ENCODE results near the gene SERPINI1.
A peak's percentile ranks its signal among the peaks of the same experiment; 100 is the strongest.

The SERPINI1 gene

DNA sequence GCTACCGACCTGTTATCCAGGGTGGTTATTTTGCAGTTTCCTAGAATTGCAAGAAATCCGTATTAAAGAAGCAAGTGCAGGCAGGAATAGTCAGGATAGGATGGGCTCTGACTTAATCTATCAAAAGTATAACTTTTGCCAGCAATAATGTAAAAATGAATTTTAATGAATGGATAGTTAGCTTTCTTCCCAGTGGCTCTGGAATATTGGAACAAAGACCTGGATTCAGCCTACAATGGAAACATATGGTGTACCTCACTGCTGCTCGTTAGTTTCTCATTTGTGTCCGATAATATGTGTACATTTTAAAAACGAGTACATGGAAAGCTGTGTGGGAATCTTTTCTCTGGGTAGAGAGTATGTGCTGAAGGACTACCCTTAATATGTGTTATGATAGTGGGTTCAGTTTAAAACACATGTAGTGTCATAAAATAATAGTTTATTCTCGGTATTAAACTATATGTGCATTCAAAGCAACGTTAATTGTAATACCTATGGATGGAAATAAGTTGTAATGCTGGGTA lies 805 bp downstream of the SERPINI1 start:
- H3K4me3 ChIP-seq (ENCODE audit: low read depth in 1 of 2, low read length in 2 of 2) = peak overlapping the region; percentile 94 to 100
- no peaks in the 10 kb centered on the region for H3K27me3 ChIP-seq (ENCODE audit: low read depth, low read length)
- no peaks in the 10 kb centered on the region for H3K9me3 ChIP-seq (ENCODE audit: control insufficient read depth in 1 of 2, low read length in 2 of 2)
- H3K4me1 ChIP-seq (ENCODE audit: control insufficient read depth in 1 of 2, insufficient read depth in 2 of 2, low read length in 2 of 2) = peaks cover 3 to 21% of the 10 kb centered on the region in 2 donors
- H3K36me3 ChIP-seq (ENCODE audit: control insufficient read depth in 1 of 2, insufficient read depth in 2 of 2, low read length in 2 of 2) = no peaks in the 10 kb centered on the region
- no peak overlapping the region for H3K27ac ChIP-seq (ENCODE audit: low read length)

DNA sequence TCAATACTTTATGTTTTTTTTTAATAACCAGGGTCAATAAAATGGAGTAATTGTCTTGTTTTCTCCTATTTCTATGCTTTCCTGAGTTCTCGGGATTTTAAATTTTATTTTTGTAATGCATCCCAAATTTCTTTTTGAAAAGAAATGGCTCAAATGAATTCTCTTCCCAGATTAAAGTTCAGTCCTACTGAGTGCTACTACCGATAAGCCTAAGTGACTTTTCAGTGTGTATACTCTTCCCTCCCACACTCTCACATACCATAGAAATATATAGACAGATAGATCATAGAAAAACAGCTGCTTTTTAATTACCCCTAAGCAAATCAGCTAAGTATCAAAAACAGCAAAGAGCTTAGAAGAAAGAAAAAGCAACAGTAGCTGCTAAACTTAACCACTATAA lies 1.5 kb downstream of the SERPINI1 start:
- no peak overlapping the region for H3K27ac ChIP-seq (ENCODE audit: low read length)
- no peaks in the 10 kb centered on the region for H3K27me3 ChIP-seq (ENCODE audit: low read depth, low read length)
- no peaks in the 10 kb centered on the region for H3K9me3 ChIP-seq (ENCODE audit: control insufficient read depth in 1 of 2, low read length in 2 of 2)
- no peaks in the 10 kb centered on the region for H3K36me3 ChIP-seq (ENCODE audit: control insufficient read depth in 1 of 2, insufficient read depth in 2 of 2, low read length in 2 of 2)
- H3K4me1 ChIP-seq (ENCODE audit: control insufficient read depth in 1 of 2, insufficient read depth in 2 of 2, low read length in 2 of 2) = peaks cover 3 to 21% of the 10 kb centered on the region in 2 donors
- H3K4me3 ChIP-seq (ENCODE audit: low read depth in 1 of 2, low read length in 2 of 2) = no peak overlapping the region

DNA sequence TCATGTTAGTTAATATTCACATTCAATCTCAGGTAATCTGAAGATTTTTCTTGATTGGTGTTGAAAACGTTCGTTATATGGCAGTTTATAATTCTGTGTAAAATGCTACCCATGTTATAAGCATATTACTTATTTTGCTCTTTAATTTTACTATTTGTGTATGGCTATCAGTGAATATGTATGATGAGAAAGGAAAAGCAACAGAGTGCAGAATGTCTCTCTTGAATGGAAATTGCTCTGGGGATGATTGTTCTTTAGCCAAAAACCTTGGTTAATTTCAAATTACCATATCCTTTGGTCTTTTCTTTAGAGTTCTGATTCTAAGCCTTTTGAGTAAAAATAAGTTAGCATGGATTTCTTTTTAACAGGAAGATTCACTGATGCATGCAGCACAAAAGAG lies 2.5 kb downstream of the SERPINI1 start:
- Histone ChIP-seq H3K4me3 (ENCODE audit: low read depth in 1 of 2, low read length in 2 of 2) (no peak overlapping the region), H3K27ac (ENCODE audit: low read length) (no peak overlapping the region), H3K36me3 (ENCODE audit: control insufficient read depth in 1 of 2, insufficient read depth in 2 of 2, low read length in 2 of 2) (no peaks in the 10 kb centered on the region), H3K27me3 (ENCODE audit: low read depth, low read length) (no peaks in the 10 kb centered on the region), H3K4me1 (ENCODE audit: control insufficient read depth in 1 of 2, insufficient read depth in 2 of 2, low read length in 2 of 2) (peaks cover 2 to 16% of the 10 kb centered on the region in 2 donors), H3K9me3 (ENCODE audit: control insufficient read depth in 1 of 2, low read length in 2 of 2) (no peaks in the 10 kb centered on the region)

DNA sequence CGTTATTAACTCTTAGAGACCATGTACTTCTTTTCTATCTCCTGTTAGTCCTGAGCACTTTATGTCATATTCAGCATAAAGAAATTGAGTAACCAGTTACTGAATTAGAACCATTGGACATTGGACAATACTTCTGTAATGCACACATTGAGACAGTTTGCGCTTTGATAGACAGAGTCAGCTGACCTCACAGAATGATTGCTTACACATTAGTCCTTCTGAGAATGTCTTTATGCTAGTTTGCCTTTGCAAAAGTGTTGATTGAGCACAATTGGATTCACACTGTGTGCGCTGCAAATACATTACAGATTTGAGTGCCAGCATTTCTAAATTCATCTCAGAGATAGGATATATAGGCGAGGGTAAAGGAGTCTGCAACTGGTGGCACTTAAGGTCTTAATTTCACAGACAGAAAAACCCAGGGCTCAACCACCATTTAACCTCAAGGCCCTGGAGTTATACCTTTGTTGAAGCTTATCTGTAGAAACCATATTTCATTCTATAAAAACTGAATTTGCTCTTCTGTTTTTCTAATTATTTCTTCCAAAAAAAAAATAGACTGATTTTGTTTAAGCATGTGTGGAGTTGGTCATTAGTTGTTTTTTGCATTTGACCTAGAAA lies 3.8 kb downstream of the SERPINI1 start:
- no peaks in the 10 kb centered on the region for H3K9me3 ChIP-seq (ENCODE audit: control insufficient read depth in 1 of 2, low read length in 2 of 2)
- H3K27ac ChIP-seq (ENCODE audit: low read length) = no peak overlapping the region
- no peak overlapping the region for H3K4me3 ChIP-seq (ENCODE audit: low read depth in 1 of 2, low read length in 2 of 2)
- H3K4me1 ChIP-seq (ENCODE audit: control insufficient read depth in 1 of 2, insufficient read depth in 2 of 2, low read length in 2 of 2) = peaks cover 0 to 5% of the 10 kb centered on the region in 2 donors
- no peaks in the 10 kb centered on the region for H3K36me3 ChIP-seq (ENCODE audit: control insufficient read depth in 1 of 2, insufficient read depth in 2 of 2, low read length in 2 of 2)
- no peaks in the 10 kb centered on the region for H3K27me3 ChIP-seq (ENCODE audit: low read depth, low read length)

DNA sequence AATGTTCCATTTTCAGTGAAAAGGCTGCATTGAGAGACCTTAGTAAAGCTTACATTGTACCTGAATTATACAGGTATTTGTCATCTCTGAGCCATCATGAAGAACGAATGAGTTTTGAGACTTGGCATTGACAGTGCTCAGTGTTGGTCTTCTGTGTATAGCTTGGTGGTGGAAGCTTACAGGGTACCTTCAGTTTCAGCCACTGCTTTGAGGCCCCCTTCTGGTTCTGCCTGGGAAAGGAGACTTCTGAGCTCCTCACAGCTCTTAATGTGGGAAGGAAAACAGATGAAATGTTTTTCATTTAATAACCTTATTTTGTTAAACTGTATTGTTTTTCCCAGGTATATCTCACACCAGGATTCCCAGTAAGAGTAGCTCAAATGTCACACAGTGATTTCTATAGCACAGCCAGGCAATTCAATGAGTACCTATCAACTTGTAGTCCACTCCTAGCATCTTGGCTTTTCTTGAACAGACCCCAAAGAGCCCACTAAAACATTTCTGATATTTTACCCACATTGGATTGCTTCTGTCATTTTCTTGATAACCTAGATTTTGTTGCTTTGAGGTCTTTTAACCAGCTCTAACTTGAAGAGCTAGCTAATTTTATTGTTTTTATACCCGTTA lies 5.6 kb downstream of the SERPINI1 start:
- Histone ChIP-seq H3K4me3 (ENCODE audit: low read depth in 1 of 2, low read length in 2 of 2) (no peak overlapping the region), H3K36me3 (ENCODE audit: control insufficient read depth in 1 of 2, insufficient read depth in 2 of 2, low read length in 2 of 2) (no peaks in the 10 kb centered on the region), H3K9me3 (ENCODE audit: control insufficient read depth in 1 of 2, low read length in 2 of 2) (no peaks in the 10 kb centered on the region), H3K27me3 (ENCODE audit: low read depth, low read length) (no peaks in the 10 kb centered on the region), H3K27ac (ENCODE audit: low read length) (no peak overlapping the region), H3K4me1 (ENCODE audit: control insufficient read depth in 1 of 2, insufficient read depth in 2 of 2, low read length in 2 of 2) (peaks cover 0 to 2% of the 10 kb centered on the region in 2 donors)

DNA sequence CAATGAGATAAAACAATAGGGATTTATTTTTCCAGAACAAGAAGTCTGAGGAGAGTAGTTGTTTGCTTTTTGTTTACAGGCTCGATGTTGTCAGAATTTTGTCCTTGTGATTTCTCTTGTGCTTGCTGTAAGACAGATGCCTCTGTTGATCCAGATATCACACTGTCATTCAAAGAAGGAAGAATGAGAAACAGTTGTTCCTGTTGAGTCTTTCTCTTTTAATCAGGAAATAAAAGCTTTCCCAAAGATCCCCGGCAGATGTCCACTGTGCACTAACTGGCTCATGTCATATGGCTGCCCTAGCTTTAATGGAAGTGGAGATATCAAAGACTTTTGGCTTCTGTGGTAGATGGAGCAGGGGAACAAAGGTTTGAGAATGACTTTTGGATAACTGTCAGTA lies 6.8 kb downstream of the SERPINI1 start:
- H3K9me3 ChIP-seq (ENCODE audit: control insufficient read depth in 1 of 2, low read length in 2 of 2) = no peaks in the 10 kb centered on the region
- no peak overlapping the region for H3K27ac ChIP-seq (ENCODE audit: low read length)
- H3K27me3 ChIP-seq (ENCODE audit: low read depth, low read length) = no peaks in the 10 kb centered on the region
- no peaks in the 10 kb centered on the region for H3K4me1 ChIP-seq (ENCODE audit: control insufficient read depth in 1 of 2, insufficient read depth in 2 of 2, low read length in 2 of 2)
- H3K4me3 ChIP-seq (ENCODE audit: low read depth in 1 of 2, low read length in 2 of 2) = no peak overlapping the region
- H3K36me3 ChIP-seq (ENCODE audit: control insufficient read depth in 1 of 2, insufficient read depth in 2 of 2, low read length in 2 of 2) = no peaks in the 10 kb centered on the region

DNA sequence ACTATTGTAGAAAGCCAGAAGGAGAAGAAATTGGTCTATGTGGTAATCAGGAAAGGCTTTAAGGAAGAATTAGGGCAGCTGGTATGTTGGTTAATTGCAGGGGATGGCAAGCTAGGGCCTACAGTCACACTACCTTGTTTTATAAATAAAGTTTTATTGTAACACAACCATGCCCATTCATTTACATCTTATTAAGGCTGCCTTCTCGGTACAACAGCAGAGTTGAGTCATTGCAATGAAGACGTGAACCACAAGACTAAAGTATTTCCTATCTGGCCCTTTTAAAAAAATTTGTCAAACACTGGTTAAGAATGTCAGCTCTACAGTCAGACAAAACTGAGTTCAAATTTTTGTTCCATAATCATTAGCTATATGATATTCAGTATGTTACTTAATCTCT lies 8.3 kb downstream of the SERPINI1 start:
- no peak overlapping the region for H3K4me3 ChIP-seq (ENCODE audit: low read depth in 1 of 2, low read length in 2 of 2)
- H3K27me3 ChIP-seq (ENCODE audit: low read depth, low read length) = no peaks in the 10 kb centered on the region
- no peaks in the 10 kb centered on the region for H3K4me1 ChIP-seq (ENCODE audit: control insufficient read depth in 1 of 2, insufficient read depth in 2 of 2, low read length in 2 of 2)
- H3K27ac ChIP-seq (ENCODE audit: low read length) = no peak overlapping the region
- no peaks in the 10 kb centered on the region for H3K36me3 ChIP-seq (ENCODE audit: control insufficient read depth in 1 of 2, insufficient read depth in 2 of 2, low read length in 2 of 2)
- H3K9me3 ChIP-seq (ENCODE audit: control insufficient read depth in 1 of 2, low read length in 2 of 2) = no peaks in the 10 kb centered on the region

DNA sequence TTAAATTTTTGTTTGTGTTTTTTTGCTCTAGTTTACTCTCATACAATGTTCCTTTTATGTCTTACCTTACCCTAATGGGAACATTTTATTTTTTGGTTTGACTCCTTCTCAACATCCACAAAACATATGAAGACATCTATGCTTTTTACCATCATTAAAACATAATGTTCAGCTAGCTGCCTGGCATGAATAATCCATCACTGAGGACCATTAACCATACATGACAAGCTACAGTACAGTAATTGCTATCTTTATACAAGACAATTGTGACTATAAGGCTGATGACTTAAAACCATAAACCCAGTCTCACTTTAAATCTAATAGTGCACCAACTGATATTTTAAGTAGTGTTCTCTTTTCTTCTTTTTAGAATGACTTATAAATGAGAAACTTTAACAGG lies 13.7 kb downstream of the SERPINI1 start:
- no peaks in the 10 kb centered on the region for H3K4me1 ChIP-seq (ENCODE audit: control insufficient read depth in 1 of 2, insufficient read depth in 2 of 2, low read length in 2 of 2)
- H3K4me3 ChIP-seq (ENCODE audit: low read depth in 1 of 2, low read length in 2 of 2) = no peak overlapping the region
- no peaks in the 10 kb centered on the region for H3K27me3 ChIP-seq (ENCODE audit: low read depth, low read length)
- H3K36me3 ChIP-seq (ENCODE audit: control insufficient read depth in 1 of 2, insufficient read depth in 2 of 2, low read length in 2 of 2) = no peaks in the 10 kb centered on the region
- no peak overlapping the region for H3K27ac ChIP-seq (ENCODE audit: low read length)
- H3K9me3 ChIP-seq (ENCODE audit: control insufficient read depth in 1 of 2, low read length in 2 of 2) = no peaks in the 10 kb centered on the region

DNA sequence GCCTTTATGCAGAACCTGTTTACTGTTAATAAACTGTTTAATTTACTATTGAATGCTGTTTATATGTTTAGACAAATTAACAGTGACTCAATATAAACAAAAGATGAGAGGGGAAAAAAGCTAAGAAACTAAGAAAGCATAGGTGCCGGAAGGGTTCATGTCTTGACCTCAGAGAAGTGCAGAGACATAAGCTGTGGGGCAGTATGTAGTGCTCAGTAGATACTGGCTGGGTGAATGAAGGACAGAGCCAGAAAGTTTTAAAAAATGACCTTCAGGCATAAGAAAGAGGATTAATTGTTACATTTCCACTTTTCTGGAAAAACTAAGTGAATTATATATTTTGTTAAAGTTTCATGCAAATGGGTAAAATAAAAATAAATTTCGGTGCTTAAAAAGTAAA lies 14.2 kb downstream of the SERPINI1 start:
- no peak overlapping the region for H3K27ac ChIP-seq (ENCODE audit: low read length)
- no peak overlapping the region for H3K4me3 ChIP-seq (ENCODE audit: low read depth in 1 of 2, low read length in 2 of 2)
- H3K9me3 ChIP-seq (ENCODE audit: control insufficient read depth in 1 of 2, low read length in 2 of 2) = no peaks in the 10 kb centered on the region
- H3K4me1 ChIP-seq (ENCODE audit: control insufficient read depth in 1 of 2, insufficient read depth in 2 of 2, low read length in 2 of 2) = no peaks in the 10 kb centered on the region
- H3K36me3 ChIP-seq (ENCODE audit: control insufficient read depth in 1 of 2, insufficient read depth in 2 of 2, low read length in 2 of 2) = no peaks in the 10 kb centered on the region
- no peaks in the 10 kb centered on the region for H3K27me3 ChIP-seq (ENCODE audit: low read depth, low read length)

DNA sequence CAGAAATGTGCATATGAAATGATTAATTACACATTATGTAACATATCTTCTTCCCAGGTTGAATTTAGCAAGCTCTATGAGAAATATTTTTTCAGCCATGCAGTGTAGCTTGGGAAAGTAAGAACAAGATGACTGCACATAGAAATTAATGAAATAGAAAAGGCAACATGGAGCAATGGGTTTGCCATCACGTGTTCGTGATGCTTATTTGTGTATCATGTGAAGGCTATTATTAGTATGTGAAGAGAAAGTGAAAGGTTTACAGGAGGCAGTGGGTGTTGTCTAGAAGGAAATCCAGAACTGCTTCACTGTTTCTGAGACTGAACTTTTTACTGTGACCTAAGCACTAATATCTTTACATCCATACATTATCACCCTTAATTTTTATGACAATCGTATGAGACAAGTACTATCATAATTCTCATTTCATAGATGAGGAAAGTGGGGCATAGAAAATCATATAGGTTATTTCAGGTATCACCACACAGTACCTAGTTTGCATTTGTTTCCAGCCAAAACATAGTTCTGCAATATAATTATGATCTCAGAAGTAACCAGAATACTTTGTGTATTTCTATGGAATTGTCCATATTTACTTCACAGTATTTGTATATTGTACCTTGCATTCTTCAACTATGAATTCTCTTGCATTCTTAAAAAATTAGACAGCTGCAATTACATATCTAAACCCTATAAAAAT lies 14.9 kb downstream of the SERPINI1 start:
- Histone ChIP-seq H3K4me1 (ENCODE audit: control insufficient read depth in 1 of 2, insufficient read depth in 2 of 2, low read length in 2 of 2) (no peaks in the 10 kb centered on the region), H3K36me3 (ENCODE audit: control insufficient read depth in 1 of 2, insufficient read depth in 2 of 2, low read length in 2 of 2) (no peaks in the 10 kb centered on the region), H3K9me3 (ENCODE audit: control insufficient read depth in 1 of 2, low read length in 2 of 2) (no peaks in the 10 kb centered on the region), H3K27me3 (ENCODE audit: low read depth, low read length) (no peaks in the 10 kb centered on the region), H3K27ac (ENCODE audit: low read length) (no peak overlapping the region), H3K4me3 (ENCODE audit: low read depth in 1 of 2, low read length in 2 of 2) (no peak overlapping the region)

DNA sequence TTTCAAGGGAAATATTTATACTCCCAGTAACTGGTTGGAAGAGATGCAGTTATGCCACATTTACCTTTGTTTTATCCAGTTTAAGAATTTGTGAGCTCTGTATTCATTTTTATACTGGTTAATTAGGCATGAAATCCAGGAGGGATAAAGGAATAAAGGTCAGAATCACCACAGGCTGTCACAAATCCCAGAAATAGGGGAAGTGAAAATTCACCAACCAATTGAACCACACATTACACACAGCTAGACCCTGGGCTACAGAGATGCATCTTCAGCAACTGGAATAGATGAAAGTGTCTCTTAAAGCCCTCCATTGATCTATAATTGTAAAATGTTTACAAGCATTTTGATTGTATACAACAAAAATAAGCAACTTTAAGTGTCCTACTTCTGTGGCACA lies 18.5 kb downstream of the SERPINI1 start:
- H3K4me3 ChIP-seq (ENCODE audit: low read depth in 1 of 2, low read length in 2 of 2) = no peak overlapping the region
- H3K9me3 ChIP-seq (ENCODE audit: control insufficient read depth in 1 of 2, low read length in 2 of 2) = no peaks in the 10 kb centered on the region
- no peaks in the 10 kb centered on the region for H3K36me3 ChIP-seq (ENCODE audit: control insufficient read depth in 1 of 2, insufficient read depth in 2 of 2, low read length in 2 of 2)
- H3K27me3 ChIP-seq (ENCODE audit: low read depth, low read length) = no peaks in the 10 kb centered on the region
- H3K27ac ChIP-seq (ENCODE audit: low read length) = no peak overlapping the region
- H3K4me1 ChIP-seq (ENCODE audit: control insufficient read depth in 1 of 2, insufficient read depth in 2 of 2, low read length in 2 of 2) = no peaks in the 10 kb centered on the region

Data from muscle layer of duodenum (tissue), 2 donors.